ENCODE data around the gene GPR161. TPM values are rescaled to one million over a fixed set of nuclear protein-coding genes. Genes with fewer than 3 reads are reported as not detected.

The GPR161 gene
- total and polyA plus RNA-seq, 2 experiments from 2014 or later = 7.9 to 11.6 TPM

DNA sequence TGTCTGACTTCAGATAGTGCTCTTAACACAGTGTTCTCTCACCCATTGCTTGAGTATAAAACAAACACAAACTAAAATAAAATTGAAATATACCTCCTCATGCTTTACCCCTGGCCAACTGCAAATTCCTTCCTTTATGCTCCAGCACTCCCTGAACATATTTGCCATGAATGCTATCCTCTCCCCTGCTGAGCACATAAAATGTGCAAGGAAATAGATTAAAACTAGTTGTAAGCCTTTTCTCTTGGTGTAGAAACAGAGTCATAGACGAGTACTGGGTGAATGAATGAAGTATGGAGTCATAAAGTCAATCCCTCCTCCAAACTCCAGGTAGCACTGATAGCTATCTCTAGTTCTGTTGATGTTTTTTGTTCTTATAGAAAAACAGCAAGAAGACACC lies 2.6 kb downstream of the GPR161 start (continued):
- TF ChIP-seq, protein P1, sequence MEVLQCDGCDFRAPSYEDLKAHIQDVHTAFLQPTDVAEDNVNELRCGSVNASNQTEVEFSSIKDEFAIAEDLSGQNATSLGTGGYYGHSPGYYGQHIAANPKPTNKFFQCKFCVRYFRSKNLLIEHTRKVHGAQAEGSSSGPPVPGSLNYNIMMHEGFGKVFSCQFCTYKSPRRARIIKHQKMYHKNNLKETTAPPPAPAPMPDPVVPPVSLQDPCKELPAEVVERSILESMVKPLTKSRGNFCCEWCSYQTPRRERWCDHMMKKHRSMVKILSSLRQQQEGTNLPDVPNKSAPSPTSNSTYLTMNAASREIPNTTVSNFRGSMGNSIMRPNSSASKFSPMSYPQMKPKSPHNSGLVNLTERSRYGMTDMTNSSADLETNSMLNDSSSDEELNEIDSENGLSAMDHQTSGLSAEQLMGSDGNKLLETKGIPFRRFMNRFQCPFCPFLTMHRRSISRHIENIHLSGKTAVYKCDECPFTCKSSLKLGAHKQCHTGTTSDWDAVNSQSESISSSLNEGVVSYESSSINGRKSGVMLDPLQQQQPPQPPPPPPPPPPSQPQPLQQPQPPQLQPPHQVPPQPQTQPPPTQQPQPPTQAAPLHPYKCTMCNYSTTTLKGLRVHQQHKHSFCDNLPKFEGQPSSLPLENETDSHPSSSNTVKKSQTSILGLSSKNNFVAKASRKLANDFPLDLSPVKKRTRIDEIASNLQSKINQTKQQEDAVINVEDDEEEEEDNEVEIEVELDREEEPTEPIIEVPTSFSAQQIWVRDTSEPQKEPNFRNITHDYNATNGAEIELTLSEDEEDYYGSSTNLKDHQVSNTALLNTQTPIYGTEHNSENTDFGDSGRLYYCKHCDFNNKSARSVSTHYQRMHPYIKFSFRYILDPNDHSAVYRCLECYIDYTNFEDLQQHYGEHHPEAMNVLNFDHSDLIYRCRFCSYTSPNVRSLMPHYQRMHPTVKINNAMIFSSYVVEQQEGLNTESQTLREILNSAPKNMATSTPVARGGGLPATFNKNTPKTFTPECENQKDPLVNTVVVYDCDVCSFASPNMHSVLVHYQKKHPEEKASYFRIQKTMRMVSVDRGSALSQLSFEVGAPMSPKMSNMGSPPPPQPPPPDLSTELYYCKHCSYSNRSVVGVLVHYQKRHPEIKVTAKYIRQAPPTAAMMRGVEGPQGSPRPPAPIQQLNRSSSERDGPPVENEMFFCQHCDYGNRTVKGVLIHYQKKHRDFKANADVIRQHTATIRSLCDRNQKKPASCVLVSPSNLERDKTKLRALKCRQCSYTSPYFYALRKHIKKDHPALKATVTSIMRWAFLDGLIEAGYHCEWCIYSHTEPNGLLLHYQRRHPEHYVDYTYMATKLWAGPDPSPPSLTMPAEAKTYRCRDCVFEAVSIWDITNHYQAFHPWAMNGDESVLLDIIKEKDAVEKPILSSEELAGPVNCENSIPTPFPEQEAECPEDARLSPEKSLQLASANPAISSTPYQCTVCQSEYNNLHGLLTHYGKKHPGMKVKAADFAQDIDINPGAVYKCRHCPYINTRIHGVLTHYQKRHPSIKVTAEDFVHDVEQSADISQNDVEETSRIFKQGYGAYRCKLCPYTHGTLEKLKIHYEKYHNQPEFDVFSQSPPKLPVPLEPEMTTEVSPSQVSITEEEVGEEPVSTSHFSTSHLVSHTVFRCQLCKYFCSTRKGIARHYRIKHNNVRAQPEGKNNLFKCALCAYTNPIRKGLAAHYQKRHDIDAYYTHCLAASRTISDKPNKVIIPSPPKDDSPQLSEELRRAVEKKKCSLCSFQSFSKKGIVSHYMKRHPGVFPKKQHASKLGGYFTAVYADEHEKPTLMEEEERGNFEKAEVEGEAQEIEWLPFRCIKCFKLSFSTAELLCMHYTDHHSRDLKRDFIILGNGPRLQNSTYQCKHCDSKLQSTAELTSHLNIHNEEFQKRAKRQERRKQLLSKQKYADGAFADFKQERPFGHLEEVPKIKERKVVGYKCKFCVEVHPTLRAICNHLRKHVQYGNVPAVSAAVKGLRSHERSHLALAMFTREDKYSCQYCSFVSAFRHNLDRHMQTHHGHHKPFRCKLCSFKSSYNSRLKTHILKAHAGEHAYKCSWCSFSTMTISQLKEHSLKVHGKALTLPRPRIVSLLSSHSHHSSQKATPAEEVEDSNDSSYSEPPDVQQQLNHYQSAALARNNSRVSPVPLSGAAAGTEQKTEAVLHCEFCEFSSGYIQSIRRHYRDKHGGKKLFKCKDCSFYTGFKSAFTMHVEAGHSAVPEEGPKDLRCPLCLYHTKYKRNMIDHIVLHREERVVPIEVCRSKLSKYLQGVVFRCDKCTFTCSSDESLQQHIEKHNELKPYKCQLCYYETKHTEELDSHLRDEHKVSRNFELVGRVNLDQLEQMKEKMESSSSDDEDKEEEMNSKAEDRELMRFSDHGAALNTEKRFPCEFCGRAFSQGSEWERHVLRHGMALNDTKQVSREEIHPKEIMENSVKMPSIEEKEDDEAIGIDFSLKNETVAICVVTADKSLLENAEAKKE (CRISPR knock-in tag; IDR thresholded peaks at IDR 0.05) = no peak
- TF ChIP-seq POLR2AphosphoS5 (IDR thresholded peaks at IDR 0.05; ENCODE audit: low read depth) = no peak
- no peak for TF ChIP-seq EZH2 (IDR thresholded peaks at IDR 0.05; ENCODE audit: low read depth, unreplicated experiment)
- no peak for TF ChIP-seq ZNF331 (CRISPR knock-in tag; IDR thresholded peaks at IDR 0.05; ENCODE audit: low read depth)
- TF ChIP-seq EZH2phosphoT487 (IDR thresholded peaks at IDR 0.05; ENCODE audit: unreplicated experiment) = no peak
- TF ChIP-seq, protein P2, sequence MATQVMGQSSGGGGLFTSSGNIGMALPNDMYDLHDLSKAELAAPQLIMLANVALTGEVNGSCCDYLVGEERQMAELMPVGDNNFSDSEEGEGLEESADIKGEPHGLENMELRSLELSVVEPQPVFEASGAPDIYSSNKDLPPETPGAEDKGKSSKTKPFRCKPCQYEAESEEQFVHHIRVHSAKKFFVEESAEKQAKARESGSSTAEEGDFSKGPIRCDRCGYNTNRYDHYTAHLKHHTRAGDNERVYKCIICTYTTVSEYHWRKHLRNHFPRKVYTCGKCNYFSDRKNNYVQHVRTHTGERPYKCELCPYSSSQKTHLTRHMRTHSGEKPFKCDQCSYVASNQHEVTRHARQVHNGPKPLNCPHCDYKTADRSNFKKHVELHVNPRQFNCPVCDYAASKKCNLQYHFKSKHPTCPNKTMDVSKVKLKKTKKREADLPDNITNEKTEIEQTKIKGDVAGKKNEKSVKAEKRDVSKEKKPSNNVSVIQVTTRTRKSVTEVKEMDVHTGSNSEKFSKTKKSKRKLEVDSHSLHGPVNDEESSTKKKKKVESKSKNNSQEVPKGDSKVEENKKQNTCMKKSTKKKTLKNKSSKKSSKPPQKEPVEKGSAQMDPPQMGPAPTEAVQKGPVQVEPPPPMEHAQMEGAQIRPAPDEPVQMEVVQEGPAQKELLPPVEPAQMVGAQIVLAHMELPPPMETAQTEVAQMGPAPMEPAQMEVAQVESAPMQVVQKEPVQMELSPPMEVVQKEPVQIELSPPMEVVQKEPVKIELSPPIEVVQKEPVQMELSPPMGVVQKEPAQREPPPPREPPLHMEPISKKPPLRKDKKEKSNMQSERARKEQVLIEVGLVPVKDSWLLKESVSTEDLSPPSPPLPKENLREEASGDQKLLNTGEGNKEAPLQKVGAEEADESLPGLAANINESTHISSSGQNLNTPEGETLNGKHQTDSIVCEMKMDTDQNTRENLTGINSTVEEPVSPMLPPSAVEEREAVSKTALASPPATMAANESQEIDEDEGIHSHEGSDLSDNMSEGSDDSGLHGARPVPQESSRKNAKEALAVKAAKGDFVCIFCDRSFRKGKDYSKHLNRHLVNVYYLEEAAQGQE (IDR thresholded peaks at IDR 0.05; ENCODE audit: unreplicated experiment) = no peak
- no peak for TF ChIP-seq NANOG (IDR thresholded peaks at IDR 0.05; ENCODE audit: borderline replicate concordance)
- TF ChIP-seq ZNF114 (CRISPR knock-in tag; IDR thresholded peaks at IDR 0.05) = no peak
- no peak for TF ChIP-seq JUNB (IDR thresholded peaks at IDR 0.05; ENCODE audit: unreplicated experiment)
- no peak for TF ChIP-seq CREB1 (CRISPR knock-in tag; IDR thresholded peaks at IDR 0.05; ENCODE audit: low read depth)
- no peak for TF ChIP-seq CTCF (conservative IDR thresholded peaks at IDR 0.05; ENCODE audit: low read depth in 2 of 2)
